GM12891 (cell line): ENCODE measurements around the gene ITGB2.

Source experiments
- POLR2A ChIP-seq: IDR thresholded peaks from 2 replicates; pipeline ENCODE4 v1.6.1; 2011; ENCODE audit warnings: low read depth, low read length, control low read depth
- POLR2AphosphoS5 ChIP-seq: IDR thresholded peaks from 2 replicates; pipeline ENCODE4 v1.6.1; 2011; ENCODE audit warnings: low read depth, low read length, control low read depth

GRCh38 chr21:44910229-44911067 is 10.3 kb downstream of the ITGB2 start:
- no peak for TF ChIP-seq POLR2A
- TF ChIP-seq POLR2AphosphoS5, result no peak
